Panc1 (cell line): ENCODE results near the gene SLC44A4. TPM values are rescaled to one million over a fixed set of nuclear protein-coding genes. Genes with fewer than 3 reads are reported as not detected.

Source experiments
- ATAC-seq: fragments of 200-7000 bp; cut with Tn5 transposase; 2 replicates; pipeline ENCODE4 v1.9.1; 2020; ENCODE audit warnings: mild to moderate bottlenecking, moderate library complexity
- BruUV-seq: library from RNA; stranded (reverse); fragments of 400-500 nt; replicated peaks from 2 replicates; lab custom pipeline; 2021; lab: Mats Ljungman, UMichigan
- CTCF ChIA-PET: fragments of 300-600 bp; sonication (Branson Sonifier 250); formaldehyde crosslinking; loops from one replicate; lab custom pipeline; 2022; ENCODE audit warnings: antibody characterized with exemption; lab: Charles Lee
- POLR2A ChIA-PET: fragments of 300-600 bp; sonication (Branson Sonifier 250); formaldehyde crosslinking; loops from one replicate; lab custom pipeline; 2022; ENCODE audit warnings: antibody characterized with exemption; lab: Charles Lee
- DNase-seq: peaks from one replicate; pipeline ENCODE4 v3.0.0-alpha.2; 2010; ENCODE audit warnings: low read depth, low spot score
- H3K27ac ChIP-seq: 2 replicates; pipeline ENCODE4 v1.5.1; 2011; ENCODE audit warnings: mild to moderate bottlenecking, low read length, inconsistent platforms
- H3K27me3 ChIP-seq: fragments of 200-500 bp; sonication (Bioruptor generic); 2 replicates; pipeline ENCODE4 v1.6.0; 2014; ENCODE audit warnings: low read length, inconsistent platforms; ENCODE audit not compliant: control insufficient read depth, insufficient read depth
- H3K36me3 ChIP-seq: fragments of 200-500 bp; sonication (Bioruptor generic); 2 replicates; pipeline ENCODE4 v1.5.1; 2014; ENCODE audit warnings: inconsistent platforms, mild to moderate bottlenecking, low read length, moderate library complexity; ENCODE audit not compliant: control insufficient read depth, insufficient read depth
- H3K4me1 ChIP-seq: 2 replicates; pipeline ENCODE4 v1.5.1; 2011; ENCODE audit warnings: inconsistent platforms, mild to moderate bottlenecking, low read length, moderate library complexity; ENCODE audit not compliant: control insufficient read depth, insufficient read depth
- H3K4me3 ChIP-seq, 2 experiments: 2 replicates each; pipeline ENCODE4 v1.5.1; 2011 to 2012; ENCODE audit warnings: low read depth in 2 of 2, low read length in 2 of 2, mild to moderate bottlenecking in 2 of 2, inconsistent platforms in 1 of 2, moderate library complexity in 1 of 2
- H3K9me3 ChIP-seq: fragments of 200-500 bp; sonication (Bioruptor generic); 2 replicates; pipeline ENCODE4 v1.5.1; 2014; ENCODE audit warnings: low read depth, mild to moderate bottlenecking, inconsistent platforms, low read length, moderate library complexity; ENCODE audit not compliant: control insufficient read depth, insufficient read depth
- POLR2AphosphoS5 ChIP-seq: IDR thresholded peaks from 2 replicates; pipeline ENCODE4 v1.6.1; 2012; ENCODE audit warnings: mild to moderate bottlenecking, low read depth, low read length, moderate library complexity
- SIN3A ChIP-seq: IDR thresholded peaks from 2 replicates; pipeline ENCODE4 v1.6.1; 2012; ENCODE audit warnings: low read depth, mild to moderate bottlenecking, low read length, moderate library complexity, borderline replicate concordance; ENCODE audit not compliant: insufficient read depth
- TCF7L2 ChIP-seq: IDR thresholded peaks from 2 replicates; pipeline ENCODE4 v1.6.1; 2011; ENCODE audit warnings: mild to moderate bottlenecking, low read depth, low read length, inconsistent platforms
- in situ Hi-C: cut with HindIII; loops from 2 replicates; pipeline ENCODE4 v1.10.0; 2016; ENCODE audit warnings: low sequenced_read_pairs, low pct_unique_long_range_greater_than_20kb
- intact Hi-C: fragments of 100-400 bp; cut with micrococcal nuclease; formaldehyde crosslinking; loops from one replicate; pipeline ENCODE4 v1.10.0; 2022; ENCODE audit not compliant: unreplicated experiment
- total RNA-seq: library from RNA; stranded (reverse); gene quantifications from one replicate; pipeline ENCODE4 v1.2.1, GENCODE V29; 2021; ENCODE audit not compliant: unreplicated experiment
- TF ChIP-seq, protein P1 (sequence below): fragments of 450-650 bp; IDR thresholded peaks from 2 replicates; pipeline ENCODE4 v1.5.1; 2017; ENCODE audit warnings: mild to moderate bottlenecking
- TF ChIP-seq, protein P2 (sequence below), 2 experiments: IDR thresholded peaks; 2 replicates each; pipeline ENCODE4 v1.6.1; 2011 to 2012; ENCODE audit warnings: low read depth in 2 of 2, control low read depth in 1 of 2, low read length in 1 of 2, mild to moderate bottlenecking in 1 of 2, moderate library complexity in 1 of 2; ENCODE audit not compliant: insufficient read depth in 1 of 2

Gene SLC44A4
- total RNA-seq, 1 experiment from 2014 or later, result 2.7 TPM

DNA sequence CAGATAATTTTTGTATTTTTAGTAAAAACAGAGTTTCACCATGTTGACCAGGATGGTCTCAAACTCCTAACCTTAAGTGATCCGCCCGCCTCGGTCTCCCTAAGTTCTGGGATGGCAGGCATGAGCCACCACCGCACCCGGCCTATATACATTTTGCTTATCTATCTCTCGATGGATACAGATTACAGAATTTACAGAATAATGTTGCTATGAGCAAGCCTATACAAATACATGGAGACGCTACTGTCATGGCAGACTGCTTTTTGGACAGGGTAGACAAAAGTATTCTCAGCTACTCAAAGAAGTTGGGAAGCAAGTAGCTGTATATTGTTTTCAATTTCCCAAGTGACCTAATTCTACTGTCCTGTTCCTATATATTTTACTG, 65.3 kb downstream of the SLC44A4 start:
- no peak for DNase-seq
- Histone ChIP-seq H3K27ac (peak overlapping the region; percentile 87), H3K9me3 (no peaks in the 10 kb centered on the region), H3K4me3 (peak overlapping the region; percentile 35 to 48; a peak in 3 of 4 replicates), H3K4me1 (peaks cover 5% of the 10 kb centered on the region; the same call in 1 of the 2 replicates), H3K36me3 (no peaks in the 10 kb centered on the region), H3K27me3 (no peaks in the 10 kb centered on the region)
- TF ChIP-seq POLR2AphosphoS5, result no peak
- TF ChIP-seq, protein P1, sequence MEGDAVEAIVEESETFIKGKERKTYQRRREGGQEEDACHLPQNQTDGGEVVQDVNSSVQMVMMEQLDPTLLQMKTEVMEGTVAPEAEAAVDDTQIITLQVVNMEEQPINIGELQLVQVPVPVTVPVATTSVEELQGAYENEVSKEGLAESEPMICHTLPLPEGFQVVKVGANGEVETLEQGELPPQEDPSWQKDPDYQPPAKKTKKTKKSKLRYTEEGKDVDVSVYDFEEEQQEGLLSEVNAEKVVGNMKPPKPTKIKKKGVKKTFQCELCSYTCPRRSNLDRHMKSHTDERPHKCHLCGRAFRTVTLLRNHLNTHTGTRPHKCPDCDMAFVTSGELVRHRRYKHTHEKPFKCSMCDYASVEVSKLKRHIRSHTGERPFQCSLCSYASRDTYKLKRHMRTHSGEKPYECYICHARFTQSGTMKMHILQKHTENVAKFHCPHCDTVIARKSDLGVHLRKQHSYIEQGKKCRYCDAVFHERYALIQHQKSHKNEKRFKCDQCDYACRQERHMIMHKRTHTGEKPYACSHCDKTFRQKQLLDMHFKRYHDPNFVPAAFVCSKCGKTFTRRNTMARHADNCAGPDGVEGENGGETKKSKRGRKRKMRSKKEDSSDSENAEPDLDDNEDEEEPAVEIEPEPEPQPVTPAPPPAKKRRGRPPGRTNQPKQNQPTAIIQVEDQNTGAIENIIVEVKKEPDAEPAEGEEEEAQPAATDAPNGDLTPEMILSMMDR, result no peak
- TF ChIP-seq SIN3A, result no peak
- TF ChIP-seq, protein P2, sequence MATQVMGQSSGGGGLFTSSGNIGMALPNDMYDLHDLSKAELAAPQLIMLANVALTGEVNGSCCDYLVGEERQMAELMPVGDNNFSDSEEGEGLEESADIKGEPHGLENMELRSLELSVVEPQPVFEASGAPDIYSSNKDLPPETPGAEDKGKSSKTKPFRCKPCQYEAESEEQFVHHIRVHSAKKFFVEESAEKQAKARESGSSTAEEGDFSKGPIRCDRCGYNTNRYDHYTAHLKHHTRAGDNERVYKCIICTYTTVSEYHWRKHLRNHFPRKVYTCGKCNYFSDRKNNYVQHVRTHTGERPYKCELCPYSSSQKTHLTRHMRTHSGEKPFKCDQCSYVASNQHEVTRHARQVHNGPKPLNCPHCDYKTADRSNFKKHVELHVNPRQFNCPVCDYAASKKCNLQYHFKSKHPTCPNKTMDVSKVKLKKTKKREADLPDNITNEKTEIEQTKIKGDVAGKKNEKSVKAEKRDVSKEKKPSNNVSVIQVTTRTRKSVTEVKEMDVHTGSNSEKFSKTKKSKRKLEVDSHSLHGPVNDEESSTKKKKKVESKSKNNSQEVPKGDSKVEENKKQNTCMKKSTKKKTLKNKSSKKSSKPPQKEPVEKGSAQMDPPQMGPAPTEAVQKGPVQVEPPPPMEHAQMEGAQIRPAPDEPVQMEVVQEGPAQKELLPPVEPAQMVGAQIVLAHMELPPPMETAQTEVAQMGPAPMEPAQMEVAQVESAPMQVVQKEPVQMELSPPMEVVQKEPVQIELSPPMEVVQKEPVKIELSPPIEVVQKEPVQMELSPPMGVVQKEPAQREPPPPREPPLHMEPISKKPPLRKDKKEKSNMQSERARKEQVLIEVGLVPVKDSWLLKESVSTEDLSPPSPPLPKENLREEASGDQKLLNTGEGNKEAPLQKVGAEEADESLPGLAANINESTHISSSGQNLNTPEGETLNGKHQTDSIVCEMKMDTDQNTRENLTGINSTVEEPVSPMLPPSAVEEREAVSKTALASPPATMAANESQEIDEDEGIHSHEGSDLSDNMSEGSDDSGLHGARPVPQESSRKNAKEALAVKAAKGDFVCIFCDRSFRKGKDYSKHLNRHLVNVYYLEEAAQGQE (IDR thresholded peaks at IDR 0.05; ENCODE audit: insufficient read depth in 1 of 2, low read depth in 2 of 2, low read length in 1 of 2), result no peak
- no peak for TF ChIP-seq TCF7L2
- POLR2A ChIA-PET, result no interaction called here
- in situ Hi-C loops (no loop called here), intact Hi-C loops (no loop called here)
- CTCF ChIA-PET, result no interaction called here
- no TSS peak for BruUV-seq
- no peak for ATAC-seq

Other genes with a start within 250 kb of the SLC44A4 start
- 491 TPM for gene BAG6, start 226.3 kb downstream of the SLC44A4 start, total RNA-seq
- 1.8 TPM for gene APOM, start 223.1 kb downstream of the SLC44A4 start, total RNA-seq
- 22.4 TPM for gene C6orf47, start 218.2 kb downstream of the SLC44A4 start, total RNA-seq
- 18.3 TPM for gene GPANK1, start 214.0 kb downstream of the SLC44A4 start, total RNA-seq
- 219 TPM for gene CSNK2B, start 212.9 kb downstream of the SLC44A4 start, total RNA-seq
- 21.2 TPM for gene LY6G5B, start 209.0 kb downstream of the SLC44A4 start, total RNA-seq
- 0.62 TPM for gene LY6G5C, start 197.9 kb downstream of the SLC44A4 start, total RNA-seq
- gene ABHD16A, start 175.7 kb downstream of the SLC44A4 start, total RNA-seq, result 47.2 TPM
- not detected for gene LY6G6F, start 172.1 kb downstream of the SLC44A4 start, total RNA-seq
- not detected for gene LY6G6D, start 163.6 kb downstream of the SLC44A4 start, total RNA-seq
- 0.23 TPM for gene LY6G6C, start 157.3 kb downstream of the SLC44A4 start, total RNA-seq
- not detected for gene MPIG6B, start 155.6 kb downstream of the SLC44A4 start, total RNA-seq
- gene DDAH2, start 149.7 kb downstream of the SLC44A4 start, total RNA-seq, result 104 TPM
- gene CLIC1, start 142.5 kb downstream of the SLC44A4 start, total RNA-seq, result 583 TPM
- 38.1 TPM for gene MSH5, start 139.0 kb downstream of the SLC44A4 start, total RNA-seq
- 6.3 TPM for gene SAPCD1, start 116.3 kb downstream of the SLC44A4 start, total RNA-seq
- gene VWA7, start 101.7 kb downstream of the SLC44A4 start, total RNA-seq, result 4.3 TPM
- 229 TPM for gene VARS1, start 83.2 kb downstream of the SLC44A4 start, total RNA-seq
- 89.7 TPM for gene LSM2, start 72.0 kb downstream of the SLC44A4 start, total RNA-seq
- 2.8 TPM for gene HSPA1L, start 63.7 kb downstream of the SLC44A4 start, total RNA-seq
- 169 TPM for gene HSPA1A, start 63.5 kb downstream of the SLC44A4 start, total RNA-seq
- gene HSPA1B, start 51.3 kb downstream of the SLC44A4 start, total RNA-seq, result 147 TPM
- 111 TPM for gene NEU1, start 16.2 kb downstream of the SLC44A4 start, total RNA-seq
- gene EHMT2, start 18.7 kb upstream of the SLC44A4 start, total RNA-seq, result 60.4 TPM
- gene ZBTB12, start 23.1 kb upstream of the SLC44A4 start, total RNA-seq, result 9.4 TPM
- 1.0 TPM for gene C2, start 48.7 kb upstream of the SLC44A4 start, total RNA-seq
- 5.6 TPM for gene CFB, start 67.1 kb upstream of the SLC44A4 start, total RNA-seq
- 94.9 TPM for gene NELFE, start 80.0 kb upstream of the SLC44A4 start, total RNA-seq
- gene SKIC2, start 80.2 kb upstream of the SLC44A4 start, total RNA-seq, result 121 TPM
- 38.1 TPM for gene DXO, start 93.1 kb upstream of the SLC44A4 start, total RNA-seq
- gene C4A, start 103.1 kb upstream of the SLC44A4 start, total RNA-seq, result 8.1 TPM
- gene C4B, start 135.8 kb upstream of the SLC44A4 start, total RNA-seq, result 8.8 TPM
- gene CYP21A2, start 159.4 kb upstream of the SLC44A4 start, total RNA-seq, result 1.1 TPM
- 1.8 TPM for gene TNXB, start 230.3 kb upstream of the SLC44A4 start, total RNA-seq
- gene ATF6B, start 249.2 kb upstream of the SLC44A4 start, total RNA-seq, result 127 TPM